SU-DHL-6 (cell line): Measurements from ENCODE around the gene LEKR1.

Experiments used
- CTCF ChIP-seq: fragments of 200-600 bp; sonication (generic); IDR thresholded peaks from one replicate; pipeline ENCODE4 v1.5.1; 2017; ENCODE audit warnings: antibody characterized with exemption, mild to moderate bottlenecking, low read length, moderate library complexity; ENCODE audit not compliant: insufficient read depth, poor library complexity, severe bottlenecking
- EZH2phosphoT487 ChIP-seq: fragments of 200-600 bp; sonication (generic), shearing (Covaris generic); conservative IDR thresholded peaks from 2 replicates; pipeline ENCODE4 v1.6.1; 2018; ENCODE audit warnings: mild to moderate bottlenecking, antibody characterized with exemption, low read length, moderate library complexity, mixed read lengths

DNA sequence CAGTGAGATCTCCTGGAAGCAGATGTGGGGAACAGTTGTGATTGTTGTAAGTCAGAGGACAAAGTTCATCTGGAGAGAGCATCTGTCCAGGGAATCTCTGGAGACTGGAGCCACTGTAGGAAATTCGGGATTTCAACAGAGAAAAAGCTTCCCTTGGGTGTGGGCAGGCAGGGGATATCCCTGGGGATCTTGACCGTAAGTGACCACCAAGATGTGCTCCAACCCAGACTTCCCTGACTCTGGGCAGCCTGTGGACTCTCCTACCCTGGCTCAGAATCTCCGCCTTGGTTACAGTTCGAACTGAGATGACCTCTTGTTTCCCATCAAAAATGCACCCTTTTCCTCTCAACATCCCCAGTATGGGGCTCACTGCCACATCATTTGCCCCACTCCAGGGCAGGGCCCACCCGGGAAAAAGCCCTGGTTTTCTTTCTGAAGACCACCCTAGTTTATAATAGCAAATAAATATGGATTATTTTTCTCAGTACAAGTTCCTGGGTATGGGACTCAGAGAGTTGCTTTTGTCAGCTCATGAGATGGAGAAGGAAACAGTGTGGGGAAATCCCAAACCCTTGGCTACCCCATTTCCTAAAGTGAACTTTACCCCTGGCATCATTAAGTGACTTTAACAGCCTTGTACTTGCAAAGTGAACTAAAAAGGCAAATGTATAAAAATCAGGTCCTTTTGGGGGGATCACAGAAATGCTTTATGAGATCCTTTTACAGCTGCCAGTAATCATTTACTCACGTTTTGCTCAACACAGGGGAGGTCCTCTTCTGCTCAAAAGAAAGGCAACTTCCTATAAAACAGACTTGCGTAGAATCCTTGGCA is 243.9 kb downstream of the LEKR1 start:
- TF ChIP-seq CTCF: no peak
- TF ChIP-seq EZH2phosphoT487: no peak
